ENCODE results near the gene PI4KA.
"Not testable (repeated sequence)": the region's sequence is repeated elsewhere in the genome, so short reads cannot be mapped to it uniquely, and the experiment has no call there.

PI4KA gene

GRCh38 chr22:20687356-20688172 is 171.0 kb downstream of the PI4KA start:
- not testable (repeated sequence) for DNase-seq

- not testable (repeated sequence) for DNase-seq
Observed at GRCh38 chr22:20685764-20686163, 172.8 kb downstream of the PI4KA start.

GRCh38 chr22:20678792-20679435 is 179.7 kb downstream of the PI4KA start:
- not testable (repeated sequence) for DNase-seq

GRCh38 chr22:20677684-20678242 is 180.8 kb downstream of the PI4KA start:
- DNase-seq: no peak

- not testable (repeated sequence) for DNase-seq
Observed at GRCh38 chr22:20675613-20676012, 183.0 kb downstream of the PI4KA start.

GRCh38 chr22:20674998-20675397 is 183.6 kb downstream of the PI4KA start:
- no peak for DNase-seq

- no peak for DNase-seq
Observed at GRCh38 chr22:20673295-20674195, 185.1 kb downstream of the PI4KA start.

- no peak for DNase-seq
Observed at GRCh38 chr22:20672732-20673131, 185.9 kb downstream of the PI4KA start.

- DNase-seq: no peak
Observed at GRCh38 chr22:20672082-20672424, 186.6 kb downstream of the PI4KA start.

GRCh38 chr22:20671409-20672081 is 187.1 kb downstream of the PI4KA start:
- DNase-seq: no peak

- not testable (repeated sequence) for DNase-seq
Observed at GRCh38 chr22:20670457-20671261, 188.0 kb downstream of the PI4KA start.

- not testable (repeated sequence) for DNase-seq
Observed at GRCh38 chr22:20669884-20670283, 188.7 kb downstream of the PI4KA start.

GRCh38 chr22:20669471-20669870 is 189.1 kb downstream of the PI4KA start:
- DNase-seq: not testable (repeated sequence)

GRCh38 chr22:20668769-20669168 is 189.8 kb downstream of the PI4KA start:
- not testable (repeated sequence) for DNase-seq

- DNase-seq: not testable (repeated sequence)
Observed at GRCh38 chr22:20668226-20668625, 190.4 kb downstream of the PI4KA start.

- DNase-seq: not testable (repeated sequence)
Observed at GRCh38 chr22:20667548-20667947, 191.1 kb downstream of the PI4KA start.

GRCh38 chr22:20666560-20666959 is 192.1 kb downstream of the PI4KA start:
- no peak for DNase-seq

- DNase-seq: no peak
Observed at GRCh38 chr22:20664594-20664959, 194.0 kb downstream of the PI4KA start.

- no peak for DNase-seq
Observed at GRCh38 chr22:20663941-20664593, 194.5 kb downstream of the PI4KA start.

GRCh38 chr22:20663137-20663828 is 195.3 kb downstream of the PI4KA start:
- no peak for DNase-seq

Data from GF-D8 (cell line).